K562 (cell line): ENCODE data around the gene C17orf75. TPM values are rescaled to one million over a fixed set of nuclear protein-coding genes. Genes with fewer than 3 reads are reported as not detected.

Source experiments
- ATF7 ChIP-seq: fragments of 450-650 bp; IDR thresholded peaks from 2 replicates; pipeline ENCODE4 v1.7.1; 2014; ENCODE audit warnings: mild to moderate bottlenecking, moderate library complexity
- C11orf30 ChIP-seq: fragments of 450-650 bp; IDR thresholded peaks from 2 replicates; pipeline ENCODE4 v1.6.1; 2016; ENCODE audit warnings: low read depth, mild to moderate bottlenecking
- EP400 ChIP-seq: fragments of 450-650 bp; IDR thresholded peaks from 2 replicates; pipeline ENCODE4 v1.6.1; 2017; ENCODE audit warnings: antibody characterized with exemption, mild to moderate bottlenecking, moderate library complexity
- HDAC2 ChIP-seq: fragments of 450-650 bp; IDR thresholded peaks from 2 replicates; pipeline ENCODE4 v1.6.1; 2016; ENCODE audit warnings: mild to moderate bottlenecking
- HNRNPK ChIP-seq: fragments of 200-400 bp; formaldehyde crosslinking; IDR thresholded peaks from one replicate; pipeline ENCODE4 v1.6.1; 2018; ENCODE audit warnings: mild to moderate bottlenecking, low read depth, low read length; ENCODE audit not compliant: poor library complexity, severe bottlenecking
- JUN ChIP-seq, 2 experiments: sonication (generic) in 1 of 2; formaldehyde crosslinking in 1 of 2; IDR thresholded peaks; 2 replicates each; pipeline versions ENCODE4 v1.6.1 to v1.8.0; 2012 to 2022; ENCODE audit warnings: borderline replicate concordance in 2 of 2, mild to moderate bottlenecking in 2 of 2, improper control_type of control experiment in 1 of 2, low read depth in 1 of 2, low read length in 1 of 2, missing genetic modification reagents in 1 of 2
- MTA3 ChIP-seq: fragments of 450-650 bp; formaldehyde crosslinking; IDR thresholded peaks from 2 replicates; pipeline ENCODE4 v1.6.1; 2017; ENCODE audit warnings: mild to moderate bottlenecking, borderline replicate concordance
- OTX1 ChIP-seq: fragments of 450-650 bp; formaldehyde crosslinking; IDR thresholded peaks from 2 replicates; pipeline ENCODE4 v1.4.0; 2022; ENCODE audit warnings: mild to moderate bottlenecking
- RUNX1 ChIP-seq: sonication (generic); IDR thresholded peaks from 2 replicates; pipeline ENCODE4 v1.6.1; 2016; ENCODE audit warnings: antibody characterized with exemption, low read depth
- SRSF9 ChIP-seq: fragments of 200-400 bp; formaldehyde crosslinking; IDR thresholded peaks from 2 replicates; pipeline ENCODE4 v1.6.1; 2017; ENCODE audit warnings: low read depth, low read length, borderline replicate concordance
- polyA plus RNA-seq, 8 experiments: library from polyadenylated mRNA; depleted of rRNA in 4 of 8; stranded (reverse) in 5 of 8; unstranded in 3 of 8; fragments of >200 nt; fragmentation: Nextera tagmentation in 2 of 8; fragmentation: Illumina TruSeq in 1 of 8; extraction: Ambion mirVana in 2 of 8; extraction: Trizol in 1 of 8; gene quantifications; 2 replicates each; pipeline versions ENCODE4 v1.2.1 to v1.2.3, GENCODE V29; 2011 to 2014; ENCODE audit warnings: inconsistent platforms in 1 of 8, missing spikeins in 1 of 8
- total RNA-seq, 7 experiments: library from RNA; depleted of rRNA in 6 of 7; stranded (reverse); fragments of >200 nt in 6 of 7; fragmentation: Illumina TruSeq in 2 of 7; extraction: Trizol in 2 of 7; gene quantifications; 2 replicates each; pipeline versions ENCODE4 v1.2.1 to v1.2.3, GENCODE V29; 2011 to 2021; ENCODE audit warnings: low replicate concordance in 1 of 7
- TF ChIP-seq, protein P1 (sequence below), 2 experiments: fragments of 150-350 bp in 1 of 2; IDR thresholded peaks; 2 replicates each; pipeline ENCODE4 v1.6.1; 2012 to 2016; ENCODE audit warnings: low read depth in 2 of 2, low read length in 2 of 2, mild to moderate bottlenecking in 1 of 2, moderate library complexity in 1 of 2
- TF ChIP-seq, protein P2 (sequence below): sonication (generic); formaldehyde crosslinking; IDR thresholded peaks from 2 replicates; pipeline ENCODE4 v1.8.1; 2023; ENCODE audit warnings: mild to moderate bottlenecking, missing genetic modification reagents
- TF ChIP-seq, protein P3 (sequence below): IDR thresholded peaks from 3 replicates; pipeline ENCODE4 v1.6.1; 2011; ENCODE audit warnings: borderline replicate concordance, mild to moderate bottlenecking; ENCODE audit not compliant: insufficient read length, insufficient read depth
- TF ChIP-seq, protein P4 (sequence below): fragments of 450-650 bp; formaldehyde crosslinking; IDR thresholded peaks from 2 replicates; pipeline ENCODE4 v1.4.0; 2022; ENCODE audit warnings: missing genetic modification characterization
- TF ChIP-seq, protein P5 (sequence below): fragments of 450-650 bp; IDR thresholded peaks from 2 replicates; pipeline ENCODE4 v1.6.1; 2016; ENCODE audit warnings: borderline replicate concordance

The C17orf75 gene
- total and polyA plus RNA-seq, 9 of the 15 experiments (the other 6 are each of a cell fraction or from before 2014, with no cell fraction given): 15.5 to 55.7 (median 18.5) TPM

DNA sequence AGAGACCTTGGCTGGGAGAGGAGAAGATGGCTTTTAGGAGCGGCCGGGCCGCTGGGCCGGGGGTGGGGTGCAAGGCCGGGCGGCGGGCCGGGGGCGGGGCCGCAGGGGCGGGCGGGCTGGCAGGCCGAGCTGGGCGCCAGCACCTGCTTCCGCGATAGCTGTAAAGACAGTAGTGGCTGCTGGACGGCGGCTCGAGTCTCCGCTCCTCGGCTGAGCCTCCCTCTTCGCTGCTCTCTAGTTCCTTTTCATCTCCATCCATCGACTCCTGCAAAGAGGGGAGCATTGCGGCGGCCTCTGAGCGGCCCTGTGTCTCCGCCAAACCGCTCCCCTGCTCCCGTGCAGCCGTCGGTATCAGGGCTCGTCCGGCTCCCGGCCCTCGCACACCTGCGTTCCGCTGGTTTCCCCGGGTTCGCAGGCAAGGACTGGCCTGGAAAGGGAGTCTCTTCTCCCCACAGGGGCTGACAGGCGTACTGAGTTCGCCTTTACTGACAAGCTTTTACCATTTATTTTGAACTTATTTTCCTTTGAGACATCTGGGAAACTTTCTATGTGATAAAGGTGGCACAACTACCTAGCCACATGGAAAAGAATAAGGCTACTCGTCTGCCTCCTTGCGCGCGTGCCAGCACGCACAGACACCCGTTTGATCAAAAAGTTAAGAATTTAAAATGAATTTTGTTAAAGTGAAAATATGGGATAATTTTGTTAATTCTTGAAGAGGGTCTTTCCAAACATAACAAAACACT, at the start of gene C17orf75 (continued):
- TF ChIP-seq, protein P1, sequence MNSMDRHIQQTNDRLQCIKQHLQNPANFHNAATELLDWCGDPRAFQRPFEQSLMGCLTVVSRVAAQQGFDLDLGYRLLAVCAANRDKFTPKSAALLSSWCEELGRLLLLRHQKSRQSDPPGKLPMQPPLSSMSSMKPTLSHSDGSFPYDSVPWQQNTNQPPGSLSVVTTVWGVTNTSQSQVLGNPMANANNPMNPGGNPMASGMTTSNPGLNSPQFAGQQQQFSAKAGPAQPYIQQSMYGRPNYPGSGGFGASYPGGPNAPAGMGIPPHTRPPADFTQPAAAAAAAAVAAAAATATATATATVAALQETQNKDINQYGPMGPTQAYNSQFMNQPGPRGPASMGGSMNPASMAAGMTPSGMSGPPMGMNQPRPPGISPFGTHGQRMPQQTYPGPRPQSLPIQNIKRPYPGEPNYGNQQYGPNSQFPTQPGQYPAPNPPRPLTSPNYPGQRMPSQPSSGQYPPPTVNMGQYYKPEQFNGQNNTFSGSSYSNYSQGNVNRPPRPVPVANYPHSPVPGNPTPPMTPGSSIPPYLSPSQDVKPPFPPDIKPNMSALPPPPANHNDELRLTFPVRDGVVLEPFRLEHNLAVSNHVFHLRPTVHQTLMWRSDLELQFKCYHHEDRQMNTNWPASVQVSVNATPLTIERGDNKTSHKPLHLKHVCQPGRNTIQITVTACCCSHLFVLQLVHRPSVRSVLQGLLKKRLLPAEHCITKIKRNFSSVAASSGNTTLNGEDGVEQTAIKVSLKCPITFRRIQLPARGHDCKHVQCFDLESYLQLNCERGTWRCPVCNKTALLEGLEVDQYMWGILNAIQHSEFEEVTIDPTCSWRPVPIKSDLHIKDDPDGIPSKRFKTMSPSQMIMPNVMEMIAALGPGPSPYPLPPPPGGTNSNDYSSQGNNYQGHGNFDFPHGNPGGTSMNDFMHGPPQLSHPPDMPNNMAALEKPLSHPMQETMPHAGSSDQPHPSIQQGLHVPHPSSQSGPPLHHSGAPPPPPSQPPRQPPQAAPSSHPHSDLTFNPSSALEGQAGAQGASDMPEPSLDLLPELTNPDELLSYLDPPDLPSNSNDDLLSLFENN (IDR thresholded peaks at IDR 0.05; ENCODE audit: low read depth in 2 of 2, low read length in 2 of 2): peak in 1 of 2 experiments; percentile 51; a peak in 1 of 4 replicates
- TF ChIP-seq HDAC2 (no peak), MTA3 (peak; percentile 95), C11orf30 (peak; percentile 93), RUNX1 (peak; percentile 66; the same call in 1 of the 2 replicates), JUN (IDR thresholded peaks at IDR 0.05; ENCODE audit: borderline replicate concordance, low read depth, low read length) (peak; percentile 51; the same call in 1 of the 2 replicates), JUN (CRISPR knock-in tag; IDR thresholded peaks at IDR 0.05; ENCODE audit: borderline replicate concordance) (no peak), OTX1 (peak; percentile 65; the same call in 1 of the 2 replicates), SRSF9 (no peak), HNRNPK (no peak), ATF7 (peak; percentile 73), EP400 (peak; percentile 87)
- TF ChIP-seq, protein P2, sequence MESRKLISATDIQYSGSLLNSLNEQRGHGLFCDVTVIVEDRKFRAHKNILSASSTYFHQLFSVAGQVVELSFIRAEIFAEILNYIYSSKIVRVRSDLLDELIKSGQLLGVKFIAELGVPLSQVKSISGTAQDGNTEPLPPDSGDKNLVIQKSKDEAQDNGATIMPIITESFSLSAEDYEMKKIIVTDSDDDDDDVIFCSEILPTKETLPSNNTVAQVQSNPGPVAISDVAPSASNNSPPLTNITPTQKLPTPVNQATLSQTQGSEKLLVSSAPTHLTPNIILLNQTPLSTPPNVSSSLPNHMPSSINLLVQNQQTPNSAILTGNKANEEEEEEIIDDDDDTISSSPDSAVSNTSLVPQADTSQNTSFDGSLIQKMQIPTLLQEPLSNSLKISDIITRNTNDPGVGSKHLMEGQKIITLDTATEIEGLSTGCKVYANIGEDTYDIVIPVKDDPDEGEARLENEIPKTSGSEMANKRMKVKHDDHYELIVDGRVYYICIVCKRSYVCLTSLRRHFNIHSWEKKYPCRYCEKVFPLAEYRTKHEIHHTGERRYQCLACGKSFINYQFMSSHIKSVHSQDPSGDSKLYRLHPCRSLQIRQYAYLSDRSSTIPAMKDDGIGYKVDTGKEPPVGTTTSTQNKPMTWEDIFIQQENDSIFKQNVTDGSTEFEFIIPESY (CRISPR knock-in tag): 0 out of 2 replicates have a peak, but pooled peaks have one; percentile 13
- TF ChIP-seq, protein P3, sequence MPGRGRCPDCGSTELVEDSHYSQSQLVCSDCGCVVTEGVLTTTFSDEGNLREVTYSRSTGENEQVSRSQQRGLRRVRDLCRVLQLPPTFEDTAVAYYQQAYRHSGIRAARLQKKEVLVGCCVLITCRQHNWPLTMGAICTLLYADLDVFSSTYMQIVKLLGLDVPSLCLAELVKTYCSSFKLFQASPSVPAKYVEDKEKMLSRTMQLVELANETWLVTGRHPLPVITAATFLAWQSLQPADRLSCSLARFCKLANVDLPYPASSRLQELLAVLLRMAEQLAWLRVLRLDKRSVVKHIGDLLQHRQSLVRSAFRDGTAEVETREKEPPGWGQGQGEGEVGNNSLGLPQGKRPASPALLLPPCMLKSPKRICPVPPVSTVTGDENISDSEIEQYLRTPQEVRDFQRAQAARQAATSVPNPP: no peak
- TF ChIP-seq, protein P4, sequence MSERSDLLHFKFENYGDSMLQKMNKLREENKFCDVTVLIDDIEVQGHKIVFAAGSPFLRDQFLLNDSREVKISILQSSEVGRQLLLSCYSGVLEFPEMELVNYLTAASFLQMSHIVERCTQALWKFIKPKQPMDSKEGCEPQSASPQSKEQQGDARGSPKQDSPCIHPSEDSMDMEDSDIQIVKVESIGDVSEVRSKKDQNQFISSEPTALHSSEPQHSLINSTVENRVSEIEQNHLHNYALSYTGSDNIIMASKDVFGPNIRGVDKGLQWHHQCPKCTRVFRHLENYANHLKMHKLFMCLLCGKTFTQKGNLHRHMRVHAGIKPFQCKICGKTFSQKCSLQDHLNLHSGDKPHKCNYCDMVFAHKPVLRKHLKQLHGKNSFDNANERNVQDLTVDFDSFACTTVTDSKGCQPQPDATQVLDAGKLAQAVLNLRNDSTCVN: no peak
- TF ChIP-seq, protein P5, sequence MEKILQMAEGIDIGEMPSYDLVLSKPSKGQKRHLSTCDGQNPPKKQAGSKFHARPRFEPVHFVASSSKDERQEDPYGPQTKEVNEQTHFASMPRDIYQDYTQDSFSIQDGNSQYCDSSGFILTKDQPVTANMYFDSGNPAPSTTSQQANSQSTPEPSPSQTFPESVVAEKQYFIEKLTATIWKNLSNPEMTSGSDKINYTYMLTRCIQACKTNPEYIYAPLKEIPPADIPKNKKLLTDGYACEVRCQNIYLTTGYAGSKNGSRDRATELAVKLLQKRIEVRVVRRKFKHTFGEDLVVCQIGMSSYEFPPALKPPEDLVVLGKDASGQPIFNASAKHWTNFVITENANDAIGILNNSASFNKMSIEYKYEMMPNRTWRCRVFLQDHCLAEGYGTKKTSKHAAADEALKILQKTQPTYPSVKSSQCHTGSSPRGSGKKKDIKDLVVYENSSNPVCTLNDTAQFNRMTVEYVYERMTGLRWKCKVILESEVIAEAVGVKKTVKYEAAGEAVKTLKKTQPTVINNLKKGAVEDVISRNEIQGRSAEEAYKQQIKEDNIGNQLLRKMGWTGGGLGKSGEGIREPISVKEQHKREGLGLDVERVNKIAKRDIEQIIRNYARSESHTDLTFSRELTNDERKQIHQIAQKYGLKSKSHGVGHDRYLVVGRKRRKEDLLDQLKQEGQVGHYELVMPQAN: peak; percentile 43; the same call in 1 of the 2 replicates
